HepG2 (cell line): ENCODE data around the gene GTF3A. TPM values are rescaled to one million over a fixed set of nuclear protein-coding genes. Genes with fewer than 3 reads are reported as not detected.

ENCODE experiments used
- ATAC-seq: fragments of 200-7000 bp; cut with Tn5 transposase; 3 replicates; pipeline ENCODE4 v1.9.1; 2020; ENCODE audit warnings: mild to moderate bottlenecking, moderate library complexity
- BruUV-seq: library from RNA; stranded (reverse); fragments of 400-500 nt; replicated peaks from 2 replicates; lab custom pipeline; 2021; lab: Mats Ljungman, UMichigan
- CTCF ChIA-PET: fragments of 300-600 bp; formaldehyde crosslinking; extraction: SDS; loops from one replicate; lab custom pipeline; 2021; ENCODE audit warnings: low total read pairs, inconsistent platforms, low intra/inter-chr PET ratio; lab: Yijun Ruan, JAX
- POLR2A ChIA-PET: fragments of 350-600 bp; sonication (Branson Sonifier 250); formaldehyde crosslinking; loops from one replicate; lab custom pipeline; 2020; ENCODE audit warnings: antibody characterized with exemption, inconsistent platforms; lab: Yijun Ruan, JAX
- DNase-seq: peaks from one replicate; pipeline ENCODE4 v3.0.0-alpha.2; 2015; ENCODE audit warnings: low spot score
- FAIRE-seq: peaks from 3 replicates; lab custom pipeline; 2011; peaks lifted over from hg19 to GRCh38; lab: Jason Lieb, UNC
- H2AFZ ChIP-seq: one replicate; pipeline ENCODE4 v1.6.1; 2011; ENCODE audit warnings: low read length, inconsistent platforms
- H3K27ac ChIP-seq: fragments of 300-600 bp; 3 replicates; pipeline ENCODE4 v1.8.0; 2011; ENCODE audit warnings: mixed run types, mild to moderate bottlenecking, mixed read lengths, low read length, inconsistent platforms; ENCODE audit not compliant: insufficient read depth; ENCODE audit errors: extremely low read length
- H3K27me3 ChIP-seq, 2 experiments: fragments of 200-600 bp in 1 of 2; 2 replicates in 1 of 2; 3 replicates in 1 of 2; pipeline versions ENCODE4 v1.6.0 to v1.8.0; 2011; ENCODE audit warnings: low read length in 2 of 2, mild to moderate bottlenecking in 2 of 2, moderate library complexity in 2 of 2, inconsistent platforms in 1 of 2; ENCODE audit not compliant: insufficient read depth in 2 of 2, control insufficient read depth in 1 of 2
- H3K36me3 ChIP-seq, 2 experiments: fragments of 200-600 bp in 1 of 2; replicated peaks in 1 of 2; 2 replicates in 1 of 2; 3 replicates in 1 of 2; pipeline versions ENCODE4 v1.5.1 to v1.8.0; 2011; ENCODE audit warnings: low read length in 2 of 2, inconsistent platforms in 1 of 2; ENCODE audit not compliant: insufficient read depth in 2 of 2, control insufficient read depth in 1 of 2
- H3K4me1 ChIP-seq: 2 replicates; pipeline ENCODE4 v1.5.1; 2012; ENCODE audit warnings: low read length, inconsistent platforms; ENCODE audit not compliant: insufficient read depth
- H3K4me2 ChIP-seq: 2 replicates; pipeline ENCODE4 v1.6.0; 2011; ENCODE audit warnings: low read depth, low read length, inconsistent platforms
- H3K4me3 ChIP-seq, 3 experiments: fragments of 200-600 bp in 1 of 3; sonication (generic), shearing (Covaris generic) in 1 of 3; replicated peaks in 1 of 3; 2 replicates each; pipeline ENCODE4 v1.5.1; 2011 to 2016; ENCODE audit warnings: low read length in 3 of 3, inconsistent platforms in 2 of 3, low read depth in 2 of 3, mild to moderate bottlenecking in 2 of 3, control low read depth in 1 of 3, mixed read lengths in 1 of 3; ENCODE audit not compliant: insufficient read depth in 1 of 3
- H3K79me2 ChIP-seq: one replicate; pipeline ENCODE4 v1.6.1; 2011; ENCODE audit warnings: low read length, inconsistent platforms; ENCODE audit not compliant: insufficient read depth
- H3K9ac ChIP-seq: 2 replicates; pipeline ENCODE4 v1.6.0; 2011; ENCODE audit warnings: mild to moderate bottlenecking, low read depth, low read length, inconsistent platforms; ENCODE audit not compliant: insufficient read depth
- H3K9me3 ChIP-seq: 2 replicates; pipeline ENCODE4 v1.5.1; 2012; ENCODE audit warnings: mild to moderate bottlenecking, low read length
- H4K20me1 ChIP-seq: 2 replicates; pipeline ENCODE4 v1.6.0; 2011; ENCODE audit warnings: inconsistent platforms, mild to moderate bottlenecking, low read length, moderate library complexity; ENCODE audit not compliant: insufficient read depth
- ATF1 ChIP-seq: IDR thresholded peaks from 2 replicates; pipeline ENCODE4 v1.6.1; 2016; ENCODE audit warnings: mild to moderate bottlenecking, control low read depth
- CHCHD3 ChIP-seq: sonication (generic); formaldehyde crosslinking; IDR thresholded peaks from 2 replicates; pipeline ENCODE4 v1.8.0; 2022; ENCODE audit warnings: mild to moderate bottlenecking, missing genetic modification reagents, moderate library complexity
- NFYC ChIP-seq: IDR thresholded peaks from 2 replicates; pipeline ENCODE4 v1.6.1; 2016; ENCODE audit warnings: missing genetic modification reagents, missing compliant biosample characterization
- NONO ChIP-seq, 2 experiments: fragments of 450-650 bp in 1 of 2; sonication (generic) in 1 of 2; formaldehyde crosslinking in 1 of 2; IDR thresholded peaks in 1 of 2; conservative IDR thresholded peaks in 1 of 2; 2 replicates each; pipeline versions ENCODE4 v1.6.1 to v1.8.0; 2017 to 2022; ENCODE audit warnings: mild to moderate bottlenecking in 1 of 2, missing genetic modification reagents in 1 of 2, moderate library complexity in 1 of 2
- USF2 ChIP-seq, 2 experiments: sonication (generic) in 1 of 2; formaldehyde crosslinking in 1 of 2; IDR thresholded peaks; 2 replicates each; pipeline versions ENCODE4 v1.5.1 to v1.6.1; 2011 to 2020; ENCODE audit warnings: borderline replicate concordance in 1 of 2, low read depth in 1 of 2, low read length in 1 of 2, mild to moderate bottlenecking in 1 of 2, missing genetic modification reagents in 1 of 2, moderate library complexity in 1 of 2
- ZFP1 ChIP-seq: IDR thresholded peaks from 2 replicates; pipeline ENCODE4 v1.6.1; 2016
- ZKSCAN1 ChIP-seq: fragments of 150-350 bp; IDR thresholded peaks from 2 replicates; pipeline ENCODE4 v1.6.1; 2014; ENCODE audit warnings: low read length
- ZNF20 ChIP-seq: sonication (generic); formaldehyde crosslinking; IDR thresholded peaks from 2 replicates; pipeline ENCODE4 v1.4.0; 2020; ENCODE audit warnings: mild to moderate bottlenecking, moderate library complexity, missing genetic modification reagents
- ZNF251 ChIP-seq: sonication (generic); formaldehyde crosslinking; IDR thresholded peaks from 2 replicates; pipeline ENCODE4 v1.9.0; 2021; ENCODE audit warnings: mild to moderate bottlenecking, missing genetic modification reagents
- ZNF317 ChIP-seq: sonication (generic); formaldehyde crosslinking; IDR thresholded peaks from 2 replicates; pipeline ENCODE4 v1.5.0; 2020; ENCODE audit warnings: mild to moderate bottlenecking, missing genetic modification reagents
- ZNF607 ChIP-seq: sonication (generic); formaldehyde crosslinking; IDR thresholded peaks from 2 replicates; pipeline ENCODE4 v1.5.1; 2020; ENCODE audit warnings: missing genetic modification reagents, mild to moderate bottlenecking, borderline replicate concordance
- ZNF704 ChIP-seq: sonication (generic); formaldehyde crosslinking; IDR thresholded peaks from 2 replicates; pipeline ENCODE4 v1.8.1; 2023; ENCODE audit warnings: mild to moderate bottlenecking, inconsistent platforms, moderate library complexity, missing genetic modification reagents, borderline replicate concordance
- WGBS: methylation state at CpG from one replicate; pipeline ENCODE4 v1.1.6; 2017; ENCODE audit warnings: low lambda C conversion rate; 5-methylcytosine and 5-hydroxymethylcytosine counted together
- in situ Hi-C: cut with HindIII; loops from 2 replicates; pipeline ENCODE4 v1.10.0; 2017; ENCODE audit warnings: low pct_unique_long_range_greater_than_20kb; ENCODE audit not compliant: extremely low pct_ligation_motif_present
- intact Hi-C: fragments of 100-400 bp; cut with micrococcal nuclease; formaldehyde crosslinking; loops from one replicate; pipeline ENCODE4 v1.10.0; 2022; ENCODE audit not compliant: unreplicated experiment
- polyA plus RNA-seq, 8 experiments: library from polyadenylated mRNA; depleted of rRNA in 3 of 8; stranded (reverse) in 7 of 8; unstranded in 1 of 8; fragments of >200 nt; fragmentation: Illumina TruSeq in 4 of 8; extraction: Trizol in 4 of 8; gene quantifications; 2 replicates each; pipeline versions ENCODE4 v1.2.1 to v1.2.3, GENCODE V29; 2011 to 2016; ENCODE audit warnings: low read depth in 4 of 8, missing spikeins in 1 of 8, mixed read lengths in 1 of 8; ENCODE audit not compliant: insufficient read depth in 1 of 8
- total RNA-seq, 5 experiments: library from RNA; depleted of rRNA; stranded (reverse); fragments of >200 nt; fragmentation: Illumina TruSeq; extraction: Trizol; gene quantifications; 2 replicates each; pipeline ENCODE4 v1.2.3, GENCODE V29; 2016; ENCODE audit warnings: low read depth in 1 of 5
- TF ChIP-seq, protein P1 (sequence below), 2 experiments: IDR thresholded peaks; 2 replicates each; pipeline ENCODE4 v1.6.1; 2011 to 2012; ENCODE audit warnings: low read length in 2 of 2, borderline replicate concordance in 1 of 2, low read depth in 1 of 2, mild to moderate bottlenecking in 1 of 2, moderate library complexity in 1 of 2
- TF ChIP-seq, protein P2 (sequence below): sonication (generic); formaldehyde crosslinking; IDR thresholded peaks from 2 replicates; pipeline ENCODE4 v1.4.0; 2020; ENCODE audit warnings: missing genetic modification reagents

GTF3A gene
- total and polyA plus RNA-seq, 2 of the 13 experiments (the other 11 are each of a cell fraction or from before 2014, with no cell fraction given): 42.1 to 176 TPM

DNA sequence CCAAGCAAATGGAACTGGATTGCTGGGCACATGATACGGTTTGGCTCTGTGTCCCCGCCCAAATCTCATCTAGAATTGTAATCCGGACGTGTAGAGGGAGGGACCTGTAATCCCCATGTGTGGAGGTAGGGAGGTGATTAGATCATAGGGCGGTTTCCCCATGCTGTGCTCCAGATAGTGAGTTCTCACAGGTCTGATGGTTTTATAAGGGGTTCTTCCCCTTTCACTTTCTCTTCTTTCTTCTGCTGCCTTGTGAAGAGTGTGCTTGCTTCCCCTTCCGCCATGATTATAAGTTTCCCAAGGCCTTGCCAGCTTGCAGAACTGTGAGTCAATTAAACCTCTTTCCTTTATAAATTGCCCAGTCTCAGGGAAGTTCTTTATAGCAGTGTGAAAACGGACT lies 58.6 kb downstream of the GTF3A start (continued):
- TF ChIP-seq NFYC (CRISPR knock-in tag) (no peak), ZNF251 (CRISPR knock-in tag) (no peak), ZNF704 (no peak), USF2 (IDR thresholded peaks at IDR 0.05; ENCODE audit: low read depth, low read length) (no peak), USF2 (CRISPR knock-in tag; IDR thresholded peaks at IDR 0.05; ENCODE audit: borderline replicate concordance) (no peak), CHCHD3 (no peak), ZNF607 (no peak), ZNF20 (CRISPR knock-in tag) (no peak), NONO (IDR thresholded peaks at IDR 0.05) (no peak), NONO (CRISPR knock-in tag; conservative IDR thresholded peaks at IDR 0.05) (no peak)
- TF ChIP-seq, all 625 proteins: peak for 0

GRCh38 chr13:27483421-27483820 lies 59.0 kb downstream of the GTF3A start:
- Histone ChIP-seq H3K4me3 (no peak overlapping the region), H3K27ac (no peak overlapping the region), H4K20me1 (no peaks in the 10 kb centered on the region), H3K27me3 (0 out of 5 replicates have a peak, but pooled peaks cover 0 to 3% of the 10 kb centered on the region in 2 experiments), H3K9me3 (peaks cover 7% of the 10 kb centered on the region; the same call in 1 of the 2 replicates), H3K36me3 (no peaks in the 10 kb centered on the region), H3K4me1 (no peaks in the 10 kb centered on the region), H3K4me2 (no peak overlapping the region), H2AFZ (no peak overlapping the region), H3K9ac (no peak overlapping the region), H3K79me2 (no peaks in the 10 kb centered on the region)
- in situ Hi-C loops: loop anchor here (25.0 kb wide), 1 partner anchor 504 kb away; the partner anchor contains the start of gene URAD
- BruUV-seq: no TSS peak
- no peak for FAIRE-seq
- WGBS: 18% methylated on average over 2 of the region's 11 CpGs
- CTCF ChIA-PET: interaction anchor here (3.0 kb wide), 1 partner anchor 343 kb away, joined by 13 read pairs; no protein-coding TSS in a partner anchor
- POLR2A ChIA-PET: no interaction called here
- intact Hi-C loops: loop anchor here (5.0 kb wide), 1 partner anchor 344 kb away; no protein-coding TSS in a partner anchor
- ATAC-seq: no peak
- DNase-seq: no peak
- TF ChIP-seq ZKSCAN1 (no peak), ATF1 (CRISPR knock-in tag) (no peak), ZFP1 (CRISPR knock-in tag) (no peak), ZNF317 (CRISPR knock-in tag) (no peak)
- TF ChIP-seq, protein P1, sequence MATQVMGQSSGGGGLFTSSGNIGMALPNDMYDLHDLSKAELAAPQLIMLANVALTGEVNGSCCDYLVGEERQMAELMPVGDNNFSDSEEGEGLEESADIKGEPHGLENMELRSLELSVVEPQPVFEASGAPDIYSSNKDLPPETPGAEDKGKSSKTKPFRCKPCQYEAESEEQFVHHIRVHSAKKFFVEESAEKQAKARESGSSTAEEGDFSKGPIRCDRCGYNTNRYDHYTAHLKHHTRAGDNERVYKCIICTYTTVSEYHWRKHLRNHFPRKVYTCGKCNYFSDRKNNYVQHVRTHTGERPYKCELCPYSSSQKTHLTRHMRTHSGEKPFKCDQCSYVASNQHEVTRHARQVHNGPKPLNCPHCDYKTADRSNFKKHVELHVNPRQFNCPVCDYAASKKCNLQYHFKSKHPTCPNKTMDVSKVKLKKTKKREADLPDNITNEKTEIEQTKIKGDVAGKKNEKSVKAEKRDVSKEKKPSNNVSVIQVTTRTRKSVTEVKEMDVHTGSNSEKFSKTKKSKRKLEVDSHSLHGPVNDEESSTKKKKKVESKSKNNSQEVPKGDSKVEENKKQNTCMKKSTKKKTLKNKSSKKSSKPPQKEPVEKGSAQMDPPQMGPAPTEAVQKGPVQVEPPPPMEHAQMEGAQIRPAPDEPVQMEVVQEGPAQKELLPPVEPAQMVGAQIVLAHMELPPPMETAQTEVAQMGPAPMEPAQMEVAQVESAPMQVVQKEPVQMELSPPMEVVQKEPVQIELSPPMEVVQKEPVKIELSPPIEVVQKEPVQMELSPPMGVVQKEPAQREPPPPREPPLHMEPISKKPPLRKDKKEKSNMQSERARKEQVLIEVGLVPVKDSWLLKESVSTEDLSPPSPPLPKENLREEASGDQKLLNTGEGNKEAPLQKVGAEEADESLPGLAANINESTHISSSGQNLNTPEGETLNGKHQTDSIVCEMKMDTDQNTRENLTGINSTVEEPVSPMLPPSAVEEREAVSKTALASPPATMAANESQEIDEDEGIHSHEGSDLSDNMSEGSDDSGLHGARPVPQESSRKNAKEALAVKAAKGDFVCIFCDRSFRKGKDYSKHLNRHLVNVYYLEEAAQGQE (IDR thresholded peaks at IDR 0.05; ENCODE audit: borderline replicate concordance in 1 of 2, low read depth in 1 of 2, low read length in 2 of 2): no peak
- TF ChIP-seq, protein P2, sequence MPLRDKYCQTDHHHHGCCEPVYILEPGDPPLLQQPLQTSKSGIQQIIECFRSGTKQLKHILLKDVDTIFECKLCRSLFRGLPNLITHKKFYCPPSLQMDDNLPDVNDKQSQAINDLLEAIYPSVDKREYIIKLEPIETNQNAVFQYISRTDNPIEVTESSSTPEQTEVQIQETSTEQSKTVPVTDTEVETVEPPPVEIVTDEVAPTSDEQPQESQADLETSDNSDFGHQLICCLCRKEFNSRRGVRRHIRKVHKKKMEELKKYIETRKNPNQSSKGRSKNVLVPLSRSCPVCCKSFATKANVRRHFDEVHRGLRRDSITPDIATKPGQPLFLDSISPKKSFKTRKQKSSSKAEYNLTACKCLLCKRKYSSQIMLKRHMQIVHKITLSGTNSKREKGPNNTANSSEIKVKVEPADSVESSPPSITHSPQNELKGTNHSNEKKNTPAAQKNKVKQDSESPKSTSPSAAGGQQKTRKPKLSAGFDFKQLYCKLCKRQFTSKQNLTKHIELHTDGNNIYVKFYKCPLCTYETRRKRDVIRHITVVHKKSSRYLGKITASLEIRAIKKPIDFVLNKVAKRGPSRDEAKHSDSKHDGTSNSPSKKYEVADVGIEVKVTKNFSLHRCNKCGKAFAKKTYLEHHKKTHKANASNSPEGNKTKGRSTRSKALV (CRISPR knock-in tag): no peak
